HG03196 (cell line): ENCODE data around the gene SLBP.

Source experiments
- ATAC-seq: cut with Tn5 transposase; IDR thresholded peaks from one replicate; pipeline ENCODE4 v1.9.1; 2021; ENCODE audit not compliant: unreplicated experiment

The SLBP gene

DNA sequence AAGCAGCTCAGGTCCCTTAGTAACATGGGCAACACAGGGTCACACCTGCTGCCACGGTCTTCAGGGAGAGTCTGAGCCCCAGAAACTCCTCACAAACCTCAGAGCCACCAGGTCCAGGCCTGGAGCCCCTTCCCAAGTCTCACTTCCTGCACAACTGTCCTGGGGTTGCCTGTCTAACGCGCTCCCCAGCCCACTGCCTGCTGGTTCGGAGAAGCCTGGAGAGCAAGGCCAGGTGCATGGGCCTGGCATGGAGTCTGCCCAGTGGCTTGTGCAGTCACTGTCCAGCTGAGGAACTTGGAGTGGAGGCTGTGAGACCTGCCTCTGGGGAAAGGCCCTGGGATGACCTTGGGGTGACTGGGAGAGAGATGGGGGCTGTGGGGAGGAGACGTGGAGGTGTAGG, 56.0 kb downstream of the SLBP start:
- ATAC-seq = no peak

GRCh38 chr4:1655676-1656075, 56.4 kb downstream of the SLBP start:
- no peak for ATAC-seq

- no peak for ATAC-seq
These were observed 57.0 kb downstream of the SLBP start for GRCh38 chr4:1655081-1655480.

DNA sequence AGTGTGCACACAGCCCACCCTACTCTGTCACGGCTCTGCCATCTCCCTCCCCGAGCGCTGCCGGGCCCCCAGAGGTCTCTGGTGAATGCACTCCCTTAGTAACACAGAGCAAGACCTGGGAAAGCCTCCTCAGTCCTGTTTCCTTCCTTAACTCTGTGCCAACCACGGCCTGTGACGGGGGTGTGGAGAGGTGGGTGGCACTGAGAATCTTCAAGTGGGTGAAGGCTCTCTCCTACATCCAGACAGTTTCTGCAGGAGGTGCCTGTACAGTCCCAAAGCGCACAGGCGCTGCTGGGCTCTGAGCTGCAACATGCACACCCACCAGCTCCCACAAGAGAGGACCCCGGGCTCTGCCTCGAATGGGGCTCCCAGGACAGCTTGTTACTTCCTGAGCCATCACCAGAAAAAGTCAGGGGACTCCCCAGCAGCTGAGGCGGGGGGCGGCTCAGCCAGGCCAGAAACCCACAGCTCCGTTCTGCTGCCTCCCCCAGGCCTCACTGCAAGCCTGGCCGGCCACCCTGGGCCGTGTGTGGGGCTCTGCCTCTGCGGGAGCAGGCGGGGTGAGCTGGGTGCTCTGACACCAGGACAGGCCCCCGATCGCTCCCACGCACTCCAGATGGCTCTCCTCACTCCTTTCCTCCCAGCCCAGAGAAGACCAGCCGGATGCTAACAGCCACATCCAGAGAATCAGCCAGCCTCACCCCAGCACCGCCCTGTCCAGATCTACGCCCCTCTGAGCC, 57.7 kb downstream of the SLBP start:
- ATAC-seq = no peak

GRCh38 chr4:1653776-1654175, 58.3 kb downstream of the SLBP start:
- no peak for ATAC-seq

- no peak for ATAC-seq
These were observed 60.0 kb downstream of the SLBP start for GRCh38 chr4:1652088-1652487.

DNA sequence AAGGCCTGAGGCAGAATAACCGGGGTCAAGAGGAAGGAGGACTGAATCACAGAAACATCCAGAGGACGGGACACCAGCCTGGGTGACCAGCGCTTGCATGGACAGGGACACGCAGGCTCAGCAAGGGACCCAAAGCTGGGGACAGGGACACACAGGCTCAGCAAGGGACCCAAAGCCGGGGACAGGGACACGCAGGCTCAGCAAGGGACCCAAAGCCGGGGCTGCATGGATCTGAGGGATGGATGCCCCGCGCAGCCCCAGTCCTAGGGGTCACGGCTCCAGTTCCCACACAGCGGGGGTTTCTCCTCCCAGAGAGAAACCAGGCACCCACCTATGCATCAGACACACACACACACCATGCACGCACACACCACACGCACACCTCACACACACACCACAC, 60.5 kb downstream of the SLBP start:
- ATAC-seq = no peak

DNA sequence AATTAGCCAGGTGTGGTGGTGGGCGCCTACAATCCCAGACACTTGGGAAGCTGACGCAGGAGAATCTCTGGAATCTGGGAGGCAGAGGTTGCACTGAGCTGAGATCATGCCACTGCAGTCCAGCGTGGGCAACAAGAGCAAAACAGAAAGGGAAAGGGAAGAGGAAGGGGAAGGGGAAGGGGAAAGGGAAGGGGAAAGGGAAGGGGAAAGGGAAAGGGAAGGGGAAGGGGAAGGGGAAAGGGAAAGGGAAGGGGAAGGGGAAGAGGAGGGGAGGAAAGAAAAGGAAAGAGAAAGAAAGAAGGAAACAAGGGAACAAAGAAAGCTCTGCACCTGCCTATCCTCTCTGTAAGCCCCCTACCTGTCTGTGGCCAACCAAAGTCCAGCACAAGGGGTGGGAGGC, 63.2 kb downstream of the SLBP start:
- no peak for ATAC-seq

DNA sequence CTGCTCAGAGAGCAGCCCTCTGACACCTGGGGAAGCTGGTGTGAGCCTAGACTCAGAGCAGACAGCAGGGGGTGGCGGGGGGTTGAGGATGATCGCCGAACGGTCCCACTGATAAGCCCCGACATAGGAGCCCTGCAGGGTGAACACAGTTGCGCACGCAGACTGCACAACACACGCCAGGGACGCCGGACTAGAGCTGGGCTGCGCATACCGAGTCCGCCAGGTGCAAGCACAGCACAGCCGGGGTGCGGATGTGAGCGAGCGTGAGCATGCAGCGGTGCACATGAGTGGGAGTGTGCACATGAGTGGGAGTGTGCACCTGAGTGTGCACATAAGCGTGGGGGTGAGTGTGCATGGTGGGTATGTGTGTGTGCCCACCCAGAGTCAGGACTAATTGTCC, 64.7 kb downstream of the SLBP start:
- ATAC-seq = no peak

- ATAC-seq = no peak
These were observed 65.4 kb downstream of the SLBP start for GRCh38 chr4:1646690-1647089.

DNA sequence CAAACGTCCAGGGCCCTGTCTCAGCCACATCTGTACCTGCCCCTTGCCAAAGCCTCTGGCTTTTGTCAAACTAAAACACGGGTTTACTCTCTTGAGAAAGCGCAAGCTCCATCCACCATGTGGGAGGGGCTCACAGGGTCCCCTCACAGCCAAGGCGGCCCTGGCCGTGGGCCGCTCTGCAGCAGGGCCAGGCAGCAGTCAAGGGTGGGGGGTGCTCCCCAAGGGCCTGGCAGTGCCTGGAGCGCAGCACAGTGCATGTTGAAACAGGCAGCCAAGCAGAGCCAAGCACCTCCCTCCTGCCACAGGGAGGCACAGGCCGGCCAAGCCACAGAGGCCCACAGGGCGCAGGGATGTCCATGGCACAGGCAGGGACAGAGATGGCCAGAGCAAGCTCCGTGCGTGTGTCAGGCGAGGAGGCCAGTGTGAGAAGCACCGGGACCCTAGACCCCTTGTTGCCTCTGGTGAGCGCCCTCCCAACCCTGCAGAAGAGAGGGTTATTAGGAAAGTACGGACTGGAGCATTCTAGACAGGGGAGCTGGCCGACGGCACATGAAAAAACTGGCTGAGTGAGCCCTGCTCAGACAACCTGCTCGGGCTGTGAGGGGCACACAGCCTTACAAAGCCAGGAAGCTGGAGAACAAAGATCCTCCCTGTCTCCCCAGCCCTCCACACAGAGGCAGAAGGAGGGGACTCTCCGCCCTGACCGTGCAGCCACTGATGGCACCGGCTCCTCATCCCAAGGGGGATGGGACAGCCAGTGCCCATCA, 67.0 kb downstream of the SLBP start:
- no peak for ATAC-seq

DNA sequence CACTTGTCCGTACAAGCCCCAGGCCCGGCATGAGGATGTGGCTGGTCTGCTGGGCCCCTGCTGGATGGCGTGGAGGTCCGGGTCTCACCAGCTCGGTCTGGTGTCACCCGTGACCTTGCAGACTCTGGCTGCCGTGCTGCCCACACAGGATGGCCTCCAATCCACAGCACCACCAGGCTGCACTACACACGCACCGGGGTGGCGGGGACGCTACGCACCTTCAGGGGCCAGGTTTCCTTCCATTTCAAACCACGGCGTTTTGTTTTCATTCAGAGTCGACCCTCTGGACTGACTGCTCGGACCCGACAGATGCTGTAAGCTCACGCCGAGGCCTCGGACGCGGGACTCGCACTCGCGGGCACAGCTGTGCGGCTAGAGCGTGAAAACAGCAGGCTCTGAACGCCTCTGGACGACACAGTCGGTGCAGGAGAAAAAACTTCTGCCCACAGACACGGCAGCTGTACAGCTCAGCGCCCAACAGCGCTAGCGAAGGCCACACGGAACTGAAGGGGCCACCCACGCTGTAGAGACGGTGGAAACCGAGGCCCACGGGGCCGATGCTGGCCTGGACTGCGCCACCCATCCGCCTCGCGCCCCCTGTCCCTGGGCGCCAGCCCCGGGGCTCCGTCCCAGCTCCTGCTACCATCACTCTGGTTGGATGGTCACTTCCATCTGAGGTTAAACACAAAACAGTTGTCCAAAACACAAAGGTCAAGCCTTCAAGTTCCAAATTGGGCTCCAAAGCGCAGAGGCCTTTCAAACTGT, 68.0 kb downstream of the SLBP start:
- ATAC-seq = no peak
